Activated naive CD4-positive, alpha-beta T cell treated with anti-CD3 and anti-CD28 coated beads, Interleukin-2, amount 10 ng/mL, durations not matched to agents 7 days and 5 days (primary cell): ENCODE results near the gene NUDT13.

Experiments used
- CTCF ChIA-PET: fragments of 350-600 bp; sonication (Branson Sonifier 250); formaldehyde crosslinking; loops from one replicate; lab custom pipeline; 2021; ENCODE audit warnings: antibody characterized with exemption; lab: Charles Lee
- DNase-seq: peaks from one replicate; pipeline ENCODE4 v3.0.0-alpha.2; 2020
- H3K27ac Mint-ChIP-seq: one replicate; pipeline ENCODE4 v1.8.0; 2021; ENCODE audit warnings: mild to moderate bottlenecking, moderate library complexity, mixed read lengths
- H3K27me3 Mint-ChIP-seq: one replicate; pipeline ENCODE4 v1.8.0; 2021; ENCODE audit warnings: mild to moderate bottlenecking, mixed read lengths
- H3K36me3 Mint-ChIP-seq: one replicate; pipeline ENCODE4 v1.8.0; 2021; ENCODE audit warnings: mixed read lengths
- H3K4me1 Mint-ChIP-seq: one replicate; pipeline ENCODE4 v1.8.0; 2021; ENCODE audit warnings: mixed read lengths
- H3K4me3 Mint-ChIP-seq: one replicate; pipeline ENCODE4 v1.8.0; 2021; ENCODE audit warnings: mild to moderate bottlenecking, moderate library complexity, mixed read lengths
- H3K9me3 Mint-ChIP-seq: one replicate; pipeline ENCODE4 v1.8.0; 2021; ENCODE audit warnings: mixed read lengths

Gene NUDT13

GRCh38 chr10:73159038-73159648 lies 48.9 kb downstream of the NUDT13 start:
- DNase-seq, result peak; percentile 75
- no peak overlapping the region for H3K4me3 Mint-ChIP-seq
- H3K9me3 Mint-ChIP-seq, result no peaks in the 10 kb centered on the region
- H3K36me3 Mint-ChIP-seq, result peaks cover 42% of the 10 kb centered on the region
- no peaks in the 10 kb centered on the region for H3K27me3 Mint-ChIP-seq
- CTCF ChIA-PET, result interaction anchor here (0.5 to 3.8 kb wide), 8 partner anchors 9 to 98 kb away, joined by 3 to 29 read pairs (median 6); partner anchors contain the start of genes ECD, FAM149B1, NUDT13 and P4HA1
- H3K27ac Mint-ChIP-seq, result no peak overlapping the region
- peaks cover 35% of the 10 kb centered on the region for H3K4me1 Mint-ChIP-seq

GRCh38 chr10:73161079-73161478 lies 50.8 kb downstream of the NUDT13 start:
- CTCF ChIA-PET, result interaction anchor here (1.0 kb wide), 1 partner anchor 8 kb away, joined by 3 read pairs; no protein-coding TSS in a partner anchor
- H3K4me3 Mint-ChIP-seq, result no peak overlapping the region
- peaks cover 42% of the 10 kb centered on the region for H3K36me3 Mint-ChIP-seq
- H3K27me3 Mint-ChIP-seq, result no peaks in the 10 kb centered on the region
- H3K27ac Mint-ChIP-seq, result no peak overlapping the region
- H3K9me3 Mint-ChIP-seq, result no peaks in the 10 kb centered on the region
- peaks cover 45% of the 10 kb centered on the region for H3K4me1 Mint-ChIP-seq
- no peak for DNase-seq

DNA sequence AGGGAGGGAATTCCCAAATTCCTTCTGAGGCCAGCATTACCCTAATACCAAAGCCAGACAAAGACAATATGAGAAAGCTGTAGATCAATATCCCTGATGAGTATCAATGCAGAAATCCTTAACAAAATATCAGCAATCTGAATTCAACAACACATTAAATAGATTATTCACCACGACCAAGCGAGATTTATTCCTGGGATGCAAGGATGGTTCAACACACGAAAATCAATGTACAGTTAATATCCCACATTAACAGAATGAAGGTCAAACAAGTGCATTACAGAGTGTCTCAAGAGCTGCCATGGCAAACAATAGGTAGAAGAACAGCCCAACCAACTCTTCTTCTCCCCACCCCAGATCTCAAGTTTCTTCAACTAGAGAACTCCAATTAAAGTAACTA lies 51.4 kb downstream of the NUDT13 start:
- Mint-ChIP-seq H3K4me3 (no peak overlapping the region), H3K4me1 (peaks cover 50% of the 10 kb centered on the region), H3K27ac (no peak overlapping the region), H3K9me3 (no peaks in the 10 kb centered on the region), H3K27me3 (no peaks in the 10 kb centered on the region), H3K36me3 (peaks cover 39% of the 10 kb centered on the region)
- DNase-seq, result no peak
- CTCF ChIA-PET, result no interaction called here

- no peak for DNase-seq
- CTCF ChIA-PET, result no interaction called here
- Mint-ChIP-seq H3K36me3 (peaks cover 44% of the 10 kb centered on the region), H3K9me3 (no peaks in the 10 kb centered on the region), H3K4me1 (peaks cover 64% of the 10 kb centered on the region), H3K27me3 (peaks cover 3% of the 10 kb centered on the region), H3K4me3 (no peak overlapping the region), H3K27ac (no peak overlapping the region)
Measured at GRCh38 chr10:73163096-73163495, 52.8 kb downstream of the NUDT13 start.

DNA sequence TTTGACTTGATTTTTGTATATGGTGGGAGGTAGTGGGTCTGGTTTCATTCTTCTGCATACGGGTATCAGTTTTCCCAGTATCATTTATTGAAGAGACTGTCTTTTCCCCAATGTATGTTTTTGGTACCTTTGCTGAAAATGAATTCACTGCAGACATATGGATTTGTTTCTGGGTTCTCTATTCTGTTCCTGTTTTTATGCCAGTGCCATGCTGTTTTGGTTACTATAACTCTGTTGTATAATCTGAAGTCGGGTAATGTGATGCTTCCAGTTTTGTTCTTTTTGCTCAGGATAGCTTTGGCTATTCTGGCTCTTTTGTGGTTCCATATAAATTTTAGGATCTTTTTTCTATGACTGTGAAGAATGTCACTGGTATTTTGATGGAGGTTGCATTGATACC lies 56.7 kb downstream of the NUDT13 start:
- Mint-ChIP-seq H3K27ac (peak overlapping the region; percentile 99), H3K4me3 (peak overlapping the region; percentile 99), H3K27me3 (peaks cover 3% of the 10 kb centered on the region), H3K36me3 (peaks cover 25% of the 10 kb centered on the region), H3K9me3 (no peaks in the 10 kb centered on the region), H3K4me1 (peaks cover 48% of the 10 kb centered on the region)
- CTCF ChIA-PET, result no interaction called here
- no peak for DNase-seq

GRCh38 chr10:73167458-73167782 lies 57.2 kb downstream of the NUDT13 start:
- peak overlapping the region; percentile 99 for H3K4me3 Mint-ChIP-seq
- peaks cover 45% of the 10 kb centered on the region for H3K4me1 Mint-ChIP-seq
- no peaks in the 10 kb centered on the region for H3K9me3 Mint-ChIP-seq
- CTCF ChIA-PET, result interaction anchor here (1.7 kb wide), 1 partner anchor 9 kb away, joined by 10 read pairs; no protein-coding TSS in a partner anchor
- peak overlapping the region; percentile 99 for H3K27ac Mint-ChIP-seq
- H3K36me3 Mint-ChIP-seq, result peaks cover 21% of the 10 kb centered on the region
- peaks cover 3% of the 10 kb centered on the region for H3K27me3 Mint-ChIP-seq
- no peak for DNase-seq

- CTCF ChIA-PET, result interaction anchor here (1.0 to 1.7 kb wide), 3 partner anchors 7 to 71 kb away, joined by 3 to 10 read pairs (median 6); partner anchors contain the start of gene P4HA1
Measured at GRCh38 chr10:73167783-73168464, 57.7 kb downstream of the NUDT13 start, which contains the start of the genes ECD and FAM149B1. TSS of gene ECD (minus strand) at chr10:73168008. CDS start at chr10:73163937, 4,071 bp downstream. TSS of gene FAM149B1 (plus strand) at chr10:73168119. CDS start at chr10:73168340, 221 bp downstream.

DNA sequence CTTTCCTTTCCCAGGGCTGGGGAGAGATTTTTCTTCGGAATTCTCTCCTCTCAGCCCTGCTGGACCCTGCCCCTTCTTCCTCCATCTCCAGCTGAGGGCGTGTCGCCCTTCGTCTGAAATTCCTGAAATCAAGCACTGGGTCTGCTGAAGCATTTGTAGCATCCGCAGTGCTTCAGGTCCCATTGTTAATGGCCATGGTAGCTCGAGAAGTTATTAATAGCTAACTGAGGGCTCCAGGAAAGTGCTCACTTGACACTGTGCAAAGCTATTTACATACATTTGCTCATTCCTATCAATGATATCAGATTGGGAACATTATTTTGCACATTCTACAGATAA lies 58.2 kb downstream of the NUDT13 start:
- Mint-ChIP-seq H3K9me3 (no peaks in the 10 kb centered on the region), H3K36me3 (peaks cover 17% of the 10 kb centered on the region), H3K27me3 (peaks cover 3% of the 10 kb centered on the region), H3K27ac (peak overlapping the region; percentile 92), H3K4me1 (peaks cover 39% of the 10 kb centered on the region), H3K4me3 (peak overlapping the region; percentile 99)
- CTCF ChIA-PET, result interaction anchor here (1.0 to 1.7 kb wide), 3 partner anchors 8 to 72 kb away, joined by 3 to 10 read pairs (median 6); partner anchors contain the start of gene P4HA1
- DNase-seq, result no peak

More at GRCh38 chr10:73167783-73168464, 57.7 kb downstream of the NUDT13 start, which contains the start of the genes ECD and FAM149B1:
- Mint-ChIP-seq H3K27ac (peak within 1 kb of the TSS; percentile 99), H3K4me3 (peak within 1 kb of the TSS; percentile 99), H3K4me1 (peaks cover 41% of the 10 kb centered on the region), H3K27me3 (peaks cover 3% of the 10 kb centered on the region), H3K9me3 (no peaks in the 10 kb centered on the region), H3K36me3 (peaks cover 18% of the 10 kb centered on the region)
- peak; percentile 95 for DNase-seq

DNA sequence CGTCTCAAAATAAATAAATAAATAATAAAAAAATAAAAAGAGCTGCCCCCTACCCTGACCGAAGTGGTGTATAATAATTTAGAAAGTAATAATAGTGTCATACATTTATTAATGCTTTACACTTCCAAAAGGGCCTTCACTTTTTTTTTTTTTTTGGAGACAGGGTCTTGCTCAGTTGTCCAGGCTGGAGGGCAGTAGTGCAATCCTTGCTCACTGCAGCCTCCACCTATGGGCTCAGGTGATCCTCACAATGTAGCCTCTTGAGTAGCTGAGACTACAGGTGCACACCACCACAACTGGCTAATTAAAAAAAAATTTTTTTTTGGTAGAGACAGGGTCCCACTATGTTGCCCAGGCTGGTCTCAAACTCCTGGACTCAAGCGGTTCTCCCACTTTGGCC lies 59.1 kb downstream of the NUDT13 start:
- Mint-ChIP-seq H3K9me3 (no peaks in the 10 kb centered on the region), H3K27me3 (peaks cover 3% of the 10 kb centered on the region), H3K4me1 (peaks cover 33% of the 10 kb centered on the region), H3K4me3 (peak overlapping the region; percentile 54), H3K36me3 (peaks cover 17% of the 10 kb centered on the region), H3K27ac (peak overlapping the region; percentile 45)
- CTCF ChIA-PET, result interaction anchor here (0.6 to 2.5 kb wide), 5 partner anchors 9 to 475 kb away, joined by 3 to 8 read pairs (median 3); no protein-coding TSS in a partner anchor
- DNase-seq, result no peak

GRCh38 chr10:73172867-73173266 lies 62.6 kb downstream of the NUDT13 start:
- CTCF ChIA-PET, result no interaction called here
- Mint-ChIP-seq H3K4me3 (no peak overlapping the region), H3K4me1 (peaks cover 6% of the 10 kb centered on the region), H3K27me3 (peaks cover under 1% of the 10 kb centered on the region), H3K36me3 (peaks cover 7% of the 10 kb centered on the region), H3K9me3 (no peaks in the 10 kb centered on the region), H3K27ac (no peak overlapping the region)
- no peak for DNase-seq

DNA sequence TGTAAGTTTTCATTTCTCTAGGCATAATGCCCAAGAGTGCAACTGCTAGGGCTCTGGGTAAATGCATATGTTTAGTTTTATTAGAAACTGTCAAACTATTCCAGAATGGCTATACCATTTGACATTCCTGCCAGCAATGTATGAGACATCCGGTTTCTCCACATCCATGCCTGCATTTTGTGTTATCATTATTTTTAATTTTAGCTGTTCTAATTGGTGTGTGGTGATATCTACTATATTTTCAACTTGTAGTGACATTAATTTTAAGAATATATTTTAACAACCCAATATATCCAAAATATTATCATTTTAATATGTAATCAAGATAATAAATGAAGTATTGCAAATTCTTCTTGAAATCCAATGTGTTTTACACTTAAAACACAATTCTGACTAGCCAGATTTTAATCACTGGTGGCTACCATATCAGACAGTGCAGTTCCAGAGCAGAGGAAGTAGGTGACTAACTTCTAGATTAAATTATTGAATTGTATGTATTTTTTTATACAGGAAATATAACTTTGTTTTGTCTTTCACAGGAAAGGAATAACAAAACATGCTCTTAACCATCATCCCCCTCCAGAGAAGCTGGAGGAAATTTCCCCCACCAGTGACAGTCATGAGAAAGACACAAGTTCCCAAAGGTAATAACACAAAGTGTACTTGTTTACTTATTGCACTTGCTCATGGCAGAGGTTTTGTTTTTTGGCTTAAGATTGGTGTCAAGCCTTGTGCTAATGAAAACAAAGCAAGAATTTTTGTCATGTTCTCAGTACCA lies 64.1 kb downstream of the NUDT13 start:
- Mint-ChIP-seq H3K4me1 (no peaks in the 10 kb centered on the region), H3K9me3 (no peaks in the 10 kb centered on the region), H3K27ac (no peak overlapping the region), H3K36me3 (peaks cover 7% of the 10 kb centered on the region), H3K27me3 (no peaks in the 10 kb centered on the region), H3K4me3 (no peak overlapping the region)
- CTCF ChIA-PET, result no interaction called here
- no peak for DNase-seq
